GM23338 (cell line): ENCODE data around the gene ABCC1. TPM values are rescaled to one million over a fixed set of nuclear protein-coding genes. Genes with fewer than 3 reads are reported as not detected.

Experiments
- ATAC-seq: fragments of 200-7000 bp; cut with Tn5 transposase; 3 replicates; pipeline ENCODE4 v1.9.1; 2020
- DNase-seq: peaks from one replicate; pipeline ENCODE4 v3.0.0-alpha.2; 2015; ENCODE audit warnings: low spot score
- H2AFZ ChIP-seq: fragments of 200-600 bp; sonication (generic); 2 replicates; pipeline ENCODE4 v1.8.0; 2016; ENCODE audit warnings: antibody characterized with exemption, mild to moderate bottlenecking, moderate library complexity
- H3F3A ChIP-seq: fragments of 200-600 bp; sonication (generic); replicated peaks from 2 replicates; pipeline ENCODE4 v1.8.0; 2017; ENCODE audit warnings: antibody characterized with exemption, mixed run types, low read depth
- H3K27ac ChIP-seq: fragments of 200-600 bp; sonication (generic); 2 replicates; pipeline ENCODE4 v1.6.1; 2016; ENCODE audit warnings: low read depth
- H3K27me3 ChIP-seq: fragments of 200-600 bp; sonication (generic); 2 replicates; pipeline ENCODE4 v1.8.0; 2016; ENCODE audit warnings: mild to moderate bottlenecking, mixed run types, moderate library complexity; ENCODE audit not compliant: insufficient read depth
- H3K36me3 ChIP-seq: fragments of 200-600 bp; sonication (generic); 2 replicates; pipeline ENCODE4 v1.8.0; 2016; ENCODE audit warnings: mild to moderate bottlenecking; ENCODE audit not compliant: insufficient read depth
- H3K4me1 ChIP-seq: fragments of 200-600 bp; sonication (generic); 2 replicates; pipeline ENCODE4 v1.8.0; 2016; ENCODE audit warnings: mild to moderate bottlenecking, moderate library complexity; ENCODE audit not compliant: insufficient read depth
- H3K4me2 ChIP-seq: fragments of 200-600 bp; sonication (generic); 2 replicates; pipeline ENCODE4 v1.7.1; 2017; ENCODE audit warnings: mixed run types
- H3K4me3 ChIP-seq: fragments of 200-600 bp; sonication (generic); 2 replicates; pipeline ENCODE4 v1.6.1; 2016; ENCODE audit warnings: mixed run types
- H3K79me2 ChIP-seq: fragments of 200-600 bp; sonication (generic); replicated peaks from 2 replicates; pipeline ENCODE4 v1.8.0; 2017; ENCODE audit warnings: mild to moderate bottlenecking; ENCODE audit not compliant: insufficient read depth
- H3K9me2 ChIP-seq: fragments of 200-600 bp; sonication (generic); 2 replicates; pipeline ENCODE4 v1.8.0; 2017; ENCODE audit not compliant: insufficient read depth
- H4K20me1 ChIP-seq: fragments of 200-600 bp; sonication (generic); replicated peaks from 2 replicates; pipeline ENCODE4 v1.8.0; 2017; ENCODE audit warnings: mild to moderate bottlenecking; ENCODE audit not compliant: insufficient read depth
- H3K27ac Mint-ChIP-seq: 2 replicates; pipeline ENCODE4 v1.8.0; 2020; ENCODE audit warnings: inconsistent platforms, mild to moderate bottlenecking, moderate library complexity, mixed read lengths
- H3K27me3 Mint-ChIP-seq: 3 replicates; pipeline ENCODE4 v1.8.0; 2022; ENCODE audit warnings: low read depth, mild to moderate bottlenecking, moderate library complexity, mixed read lengths, inconsistent platforms; ENCODE audit not compliant: insufficient read depth, poor library complexity
- H3K36me3 Mint-ChIP-seq: 3 replicates; pipeline ENCODE4 v1.8.0; 2021; ENCODE audit warnings: low read depth, mild to moderate bottlenecking, inconsistent platforms, moderate library complexity, mixed read lengths
- H3K4me1 Mint-ChIP-seq: 3 replicates; pipeline ENCODE4 v1.8.0; 2020; ENCODE audit warnings: mild to moderate bottlenecking, inconsistent platforms, mixed read lengths
- H3K4me3 Mint-ChIP-seq: 3 replicates; pipeline ENCODE4 v1.8.0; 2021; ENCODE audit warnings: moderate library complexity, mild to moderate bottlenecking, inconsistent platforms, mixed read lengths
- H3K9me3 Mint-ChIP-seq: 3 replicates; pipeline ENCODE4 v1.8.0; 2020; ENCODE audit warnings: moderate library complexity, mild to moderate bottlenecking, inconsistent platforms, mixed read lengths
- CREB1 ChIP-seq: fragments of 250-450 bp; sonication (Bioruptor Pico); IDR thresholded peaks from 2 replicates; pipeline ENCODE4 v1.5.0; 2020; ENCODE audit warnings: low read depth, mild to moderate bottlenecking, moderate library complexity
- EZH2 ChIP-seq: fragments of 200-600 bp; sonication (generic); IDR thresholded peaks from one replicate; pipeline ENCODE4 v1.8.0; 2017; ENCODE audit warnings: antibody characterized with exemption, mild to moderate bottlenecking, low read depth; ENCODE audit not compliant: unreplicated experiment
- EZH2phosphoT487 ChIP-seq: fragments of 200-600 bp; sonication (generic); IDR thresholded peaks from one replicate; pipeline ENCODE4 v1.8.1; 2018; ENCODE audit warnings: antibody characterized with exemption; ENCODE audit not compliant: unreplicated experiment
- JUNB ChIP-seq: IDR thresholded peaks from one replicate; pipeline ENCODE4 v1.6.1; 2016; ENCODE audit warnings: antibody characterized with exemption; ENCODE audit not compliant: unreplicated experiment
- NANOG ChIP-seq: IDR thresholded peaks from 2 replicates; pipeline ENCODE4 v1.6.1; 2016; ENCODE audit warnings: antibody characterized with exemption, borderline replicate concordance
- POLR2AphosphoS5 ChIP-seq: IDR thresholded peaks from 2 replicates; pipeline ENCODE4 v1.6.1; 2016; ENCODE audit warnings: antibody characterized with exemption, low read depth
- STAT1 ChIP-seq: IDR thresholded peaks from one replicate; pipeline ENCODE4 v1.6.1; 2016; ENCODE audit warnings: antibody characterized with exemption; ENCODE audit not compliant: unreplicated experiment
- ZNF114 ChIP-seq: fragments of 250-450 bp; sonication (Bioruptor Pico); IDR thresholded peaks from 2 replicates; pipeline ENCODE4 v1.5.0; 2020; ENCODE audit warnings: mild to moderate bottlenecking, moderate library complexity
- ZNF331 ChIP-seq: fragments of 250-450 bp; sonication (Bioruptor Pico); IDR thresholded peaks from 2 replicates; pipeline ENCODE4 v1.5.0; 2020; ENCODE audit warnings: low read depth, mild to moderate bottlenecking, moderate library complexity
- polyA plus RNA-seq: library from polyadenylated mRNA; unstranded; fragments of >200 nt; fragmentation: Nextera tagmentation; extraction: Ambion mirVana; gene quantifications from 2 replicates; pipeline ENCODE4 v1.2.1, GENCODE V29; 2016
- total RNA-seq: library from RNA; depleted of rRNA; stranded (reverse); fragments of >200 nt; shearing (Covaris generic); gene quantifications from 2 replicates; pipeline ENCODE4 v1.2.3, GENCODE V29; 2014
- TF ChIP-seq, protein P1 (sequence below): fragments of 250-450 bp; sonication (Bioruptor Pico); IDR thresholded peaks from 2 replicates; pipeline ENCODE4 v1.5.0; 2020; ENCODE audit warnings: mild to moderate bottlenecking, moderate library complexity
- TF ChIP-seq, protein P2 (sequence below): IDR thresholded peaks from one replicate; pipeline ENCODE4 v1.6.1; 2018; ENCODE audit warnings: antibody characterized with exemption; ENCODE audit not compliant: unreplicated experiment
- TF ChIP-seq, protein P3 (sequence below), 2 experiments: fragments of 200-600 bp in 1 of 2; sonication (generic) in 1 of 2; conservative IDR thresholded peaks; 2 replicates each; pipeline versions ENCODE4 v1.5.1 to v1.6.1; 2016 to 2017; ENCODE audit warnings: antibody characterized with exemption in 2 of 2, low read depth in 2 of 2, mild to moderate bottlenecking in 2 of 2, moderate library complexity in 1 of 2
- TF ChIP-seq, protein P4 (sequence below): IDR thresholded peaks from 2 replicates; pipeline ENCODE4 v1.6.1; 2016; ENCODE audit warnings: antibody characterized with exemption

Gene ABCC1
- total and polyA plus RNA-seq, 2 experiments from 2014 or later, result 11.0 to 46.6 TPM

DNA sequence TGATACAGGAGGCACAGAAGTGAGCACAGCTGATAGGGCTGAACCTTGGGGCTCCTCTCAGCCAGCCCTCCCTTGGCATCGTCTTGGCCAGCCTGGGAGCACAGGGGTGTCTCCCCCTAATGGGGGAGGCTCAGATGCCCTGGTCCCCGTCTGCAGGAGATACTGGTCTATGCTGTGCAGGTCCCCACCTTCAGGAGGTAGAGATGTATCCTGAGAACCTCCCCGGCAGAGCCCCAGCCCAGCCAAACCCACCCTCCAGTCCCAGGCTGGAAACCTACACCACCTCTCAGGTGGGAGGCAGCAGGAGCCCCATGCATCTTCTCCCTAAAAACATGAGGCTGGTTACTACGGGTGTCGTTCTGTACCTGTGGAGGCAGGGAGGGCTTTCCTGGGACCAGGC lies 235.2 kb downstream of the ABCC1 start (continued):
- TF ChIP-seq, protein P1, sequence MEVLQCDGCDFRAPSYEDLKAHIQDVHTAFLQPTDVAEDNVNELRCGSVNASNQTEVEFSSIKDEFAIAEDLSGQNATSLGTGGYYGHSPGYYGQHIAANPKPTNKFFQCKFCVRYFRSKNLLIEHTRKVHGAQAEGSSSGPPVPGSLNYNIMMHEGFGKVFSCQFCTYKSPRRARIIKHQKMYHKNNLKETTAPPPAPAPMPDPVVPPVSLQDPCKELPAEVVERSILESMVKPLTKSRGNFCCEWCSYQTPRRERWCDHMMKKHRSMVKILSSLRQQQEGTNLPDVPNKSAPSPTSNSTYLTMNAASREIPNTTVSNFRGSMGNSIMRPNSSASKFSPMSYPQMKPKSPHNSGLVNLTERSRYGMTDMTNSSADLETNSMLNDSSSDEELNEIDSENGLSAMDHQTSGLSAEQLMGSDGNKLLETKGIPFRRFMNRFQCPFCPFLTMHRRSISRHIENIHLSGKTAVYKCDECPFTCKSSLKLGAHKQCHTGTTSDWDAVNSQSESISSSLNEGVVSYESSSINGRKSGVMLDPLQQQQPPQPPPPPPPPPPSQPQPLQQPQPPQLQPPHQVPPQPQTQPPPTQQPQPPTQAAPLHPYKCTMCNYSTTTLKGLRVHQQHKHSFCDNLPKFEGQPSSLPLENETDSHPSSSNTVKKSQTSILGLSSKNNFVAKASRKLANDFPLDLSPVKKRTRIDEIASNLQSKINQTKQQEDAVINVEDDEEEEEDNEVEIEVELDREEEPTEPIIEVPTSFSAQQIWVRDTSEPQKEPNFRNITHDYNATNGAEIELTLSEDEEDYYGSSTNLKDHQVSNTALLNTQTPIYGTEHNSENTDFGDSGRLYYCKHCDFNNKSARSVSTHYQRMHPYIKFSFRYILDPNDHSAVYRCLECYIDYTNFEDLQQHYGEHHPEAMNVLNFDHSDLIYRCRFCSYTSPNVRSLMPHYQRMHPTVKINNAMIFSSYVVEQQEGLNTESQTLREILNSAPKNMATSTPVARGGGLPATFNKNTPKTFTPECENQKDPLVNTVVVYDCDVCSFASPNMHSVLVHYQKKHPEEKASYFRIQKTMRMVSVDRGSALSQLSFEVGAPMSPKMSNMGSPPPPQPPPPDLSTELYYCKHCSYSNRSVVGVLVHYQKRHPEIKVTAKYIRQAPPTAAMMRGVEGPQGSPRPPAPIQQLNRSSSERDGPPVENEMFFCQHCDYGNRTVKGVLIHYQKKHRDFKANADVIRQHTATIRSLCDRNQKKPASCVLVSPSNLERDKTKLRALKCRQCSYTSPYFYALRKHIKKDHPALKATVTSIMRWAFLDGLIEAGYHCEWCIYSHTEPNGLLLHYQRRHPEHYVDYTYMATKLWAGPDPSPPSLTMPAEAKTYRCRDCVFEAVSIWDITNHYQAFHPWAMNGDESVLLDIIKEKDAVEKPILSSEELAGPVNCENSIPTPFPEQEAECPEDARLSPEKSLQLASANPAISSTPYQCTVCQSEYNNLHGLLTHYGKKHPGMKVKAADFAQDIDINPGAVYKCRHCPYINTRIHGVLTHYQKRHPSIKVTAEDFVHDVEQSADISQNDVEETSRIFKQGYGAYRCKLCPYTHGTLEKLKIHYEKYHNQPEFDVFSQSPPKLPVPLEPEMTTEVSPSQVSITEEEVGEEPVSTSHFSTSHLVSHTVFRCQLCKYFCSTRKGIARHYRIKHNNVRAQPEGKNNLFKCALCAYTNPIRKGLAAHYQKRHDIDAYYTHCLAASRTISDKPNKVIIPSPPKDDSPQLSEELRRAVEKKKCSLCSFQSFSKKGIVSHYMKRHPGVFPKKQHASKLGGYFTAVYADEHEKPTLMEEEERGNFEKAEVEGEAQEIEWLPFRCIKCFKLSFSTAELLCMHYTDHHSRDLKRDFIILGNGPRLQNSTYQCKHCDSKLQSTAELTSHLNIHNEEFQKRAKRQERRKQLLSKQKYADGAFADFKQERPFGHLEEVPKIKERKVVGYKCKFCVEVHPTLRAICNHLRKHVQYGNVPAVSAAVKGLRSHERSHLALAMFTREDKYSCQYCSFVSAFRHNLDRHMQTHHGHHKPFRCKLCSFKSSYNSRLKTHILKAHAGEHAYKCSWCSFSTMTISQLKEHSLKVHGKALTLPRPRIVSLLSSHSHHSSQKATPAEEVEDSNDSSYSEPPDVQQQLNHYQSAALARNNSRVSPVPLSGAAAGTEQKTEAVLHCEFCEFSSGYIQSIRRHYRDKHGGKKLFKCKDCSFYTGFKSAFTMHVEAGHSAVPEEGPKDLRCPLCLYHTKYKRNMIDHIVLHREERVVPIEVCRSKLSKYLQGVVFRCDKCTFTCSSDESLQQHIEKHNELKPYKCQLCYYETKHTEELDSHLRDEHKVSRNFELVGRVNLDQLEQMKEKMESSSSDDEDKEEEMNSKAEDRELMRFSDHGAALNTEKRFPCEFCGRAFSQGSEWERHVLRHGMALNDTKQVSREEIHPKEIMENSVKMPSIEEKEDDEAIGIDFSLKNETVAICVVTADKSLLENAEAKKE (CRISPR knock-in tag), result no peak
- TF ChIP-seq EZH2, result no peak
- no peak for TF ChIP-seq ZNF331 (CRISPR knock-in tag)

DNA sequence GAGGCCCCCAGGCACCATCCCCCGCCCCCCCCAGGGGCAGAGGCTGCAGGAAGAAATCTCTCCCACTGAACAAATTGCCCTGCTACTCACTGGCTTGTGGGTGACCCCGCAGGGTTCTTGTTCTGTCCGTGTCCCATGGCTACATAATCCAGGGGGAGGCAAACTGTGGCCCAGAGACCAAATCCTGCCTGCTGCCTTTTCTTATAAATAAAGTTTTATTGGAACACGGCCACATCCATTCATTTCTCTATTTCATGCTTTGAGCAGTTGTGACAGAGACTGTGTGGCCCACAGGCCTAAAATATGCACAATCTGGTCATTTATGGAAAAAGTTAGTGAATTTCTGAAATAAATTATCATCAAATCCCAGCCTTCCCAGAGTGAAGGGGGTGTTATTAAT lies 235.7 kb downstream of the ABCC1 start:
- Histone ChIP-seq H3K27me3 (no peaks in the 10 kb centered on the region), H4K20me1 (no peaks in the 10 kb centered on the region), H3K36me3 (no peaks in the 10 kb centered on the region), H3F3A (no peaks in the 10 kb centered on the region), H3K9me2 (no peaks in the 10 kb centered on the region), H3K4me3 (no peak overlapping the region), H3K27ac (no peak overlapping the region), H3K4me1 (no peaks in the 10 kb centered on the region), H3K4me2 (no peak overlapping the region), H2AFZ (no peak overlapping the region), H3K79me2 (no peaks in the 10 kb centered on the region)
- no peak overlapping the region for H3K4me3 Mint-ChIP-seq
- H3K27ac Mint-ChIP-seq, result no peak overlapping the region
- H3K36me3 Mint-ChIP-seq, result 0 out of 3 replicates have a peak, but pooled peaks cover 2% of the 10 kb centered on the region
- H3K9me3 Mint-ChIP-seq, result peaks cover 5% of the 10 kb centered on the region
- H3K4me1 Mint-ChIP-seq, result peaks cover 4% of the 10 kb centered on the region
- ATAC-seq, result no peak
- peaks cover 8% of the 10 kb centered on the region for H3K27me3 Mint-ChIP-seq
- DNase-seq, result no peak
- no peak for TF ChIP-seq STAT1
- no peak for TF ChIP-seq EZH2phosphoT487
- TF ChIP-seq, protein P2, sequence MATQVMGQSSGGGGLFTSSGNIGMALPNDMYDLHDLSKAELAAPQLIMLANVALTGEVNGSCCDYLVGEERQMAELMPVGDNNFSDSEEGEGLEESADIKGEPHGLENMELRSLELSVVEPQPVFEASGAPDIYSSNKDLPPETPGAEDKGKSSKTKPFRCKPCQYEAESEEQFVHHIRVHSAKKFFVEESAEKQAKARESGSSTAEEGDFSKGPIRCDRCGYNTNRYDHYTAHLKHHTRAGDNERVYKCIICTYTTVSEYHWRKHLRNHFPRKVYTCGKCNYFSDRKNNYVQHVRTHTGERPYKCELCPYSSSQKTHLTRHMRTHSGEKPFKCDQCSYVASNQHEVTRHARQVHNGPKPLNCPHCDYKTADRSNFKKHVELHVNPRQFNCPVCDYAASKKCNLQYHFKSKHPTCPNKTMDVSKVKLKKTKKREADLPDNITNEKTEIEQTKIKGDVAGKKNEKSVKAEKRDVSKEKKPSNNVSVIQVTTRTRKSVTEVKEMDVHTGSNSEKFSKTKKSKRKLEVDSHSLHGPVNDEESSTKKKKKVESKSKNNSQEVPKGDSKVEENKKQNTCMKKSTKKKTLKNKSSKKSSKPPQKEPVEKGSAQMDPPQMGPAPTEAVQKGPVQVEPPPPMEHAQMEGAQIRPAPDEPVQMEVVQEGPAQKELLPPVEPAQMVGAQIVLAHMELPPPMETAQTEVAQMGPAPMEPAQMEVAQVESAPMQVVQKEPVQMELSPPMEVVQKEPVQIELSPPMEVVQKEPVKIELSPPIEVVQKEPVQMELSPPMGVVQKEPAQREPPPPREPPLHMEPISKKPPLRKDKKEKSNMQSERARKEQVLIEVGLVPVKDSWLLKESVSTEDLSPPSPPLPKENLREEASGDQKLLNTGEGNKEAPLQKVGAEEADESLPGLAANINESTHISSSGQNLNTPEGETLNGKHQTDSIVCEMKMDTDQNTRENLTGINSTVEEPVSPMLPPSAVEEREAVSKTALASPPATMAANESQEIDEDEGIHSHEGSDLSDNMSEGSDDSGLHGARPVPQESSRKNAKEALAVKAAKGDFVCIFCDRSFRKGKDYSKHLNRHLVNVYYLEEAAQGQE, result no peak
- TF ChIP-seq EZH2, result no peak
- no peak for TF ChIP-seq ZNF114 (CRISPR knock-in tag)
- TF ChIP-seq JUNB, result no peak
- no peak for TF ChIP-seq POLR2AphosphoS5
- no peak for TF ChIP-seq CREB1
- TF ChIP-seq, protein P3, sequence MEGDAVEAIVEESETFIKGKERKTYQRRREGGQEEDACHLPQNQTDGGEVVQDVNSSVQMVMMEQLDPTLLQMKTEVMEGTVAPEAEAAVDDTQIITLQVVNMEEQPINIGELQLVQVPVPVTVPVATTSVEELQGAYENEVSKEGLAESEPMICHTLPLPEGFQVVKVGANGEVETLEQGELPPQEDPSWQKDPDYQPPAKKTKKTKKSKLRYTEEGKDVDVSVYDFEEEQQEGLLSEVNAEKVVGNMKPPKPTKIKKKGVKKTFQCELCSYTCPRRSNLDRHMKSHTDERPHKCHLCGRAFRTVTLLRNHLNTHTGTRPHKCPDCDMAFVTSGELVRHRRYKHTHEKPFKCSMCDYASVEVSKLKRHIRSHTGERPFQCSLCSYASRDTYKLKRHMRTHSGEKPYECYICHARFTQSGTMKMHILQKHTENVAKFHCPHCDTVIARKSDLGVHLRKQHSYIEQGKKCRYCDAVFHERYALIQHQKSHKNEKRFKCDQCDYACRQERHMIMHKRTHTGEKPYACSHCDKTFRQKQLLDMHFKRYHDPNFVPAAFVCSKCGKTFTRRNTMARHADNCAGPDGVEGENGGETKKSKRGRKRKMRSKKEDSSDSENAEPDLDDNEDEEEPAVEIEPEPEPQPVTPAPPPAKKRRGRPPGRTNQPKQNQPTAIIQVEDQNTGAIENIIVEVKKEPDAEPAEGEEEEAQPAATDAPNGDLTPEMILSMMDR (conservative IDR thresholded peaks at IDR 0.05; ENCODE audit: low read depth in 2 of 2), result no peak
- TF ChIP-seq NANOG, result no peak
- TF ChIP-seq, protein P4, sequence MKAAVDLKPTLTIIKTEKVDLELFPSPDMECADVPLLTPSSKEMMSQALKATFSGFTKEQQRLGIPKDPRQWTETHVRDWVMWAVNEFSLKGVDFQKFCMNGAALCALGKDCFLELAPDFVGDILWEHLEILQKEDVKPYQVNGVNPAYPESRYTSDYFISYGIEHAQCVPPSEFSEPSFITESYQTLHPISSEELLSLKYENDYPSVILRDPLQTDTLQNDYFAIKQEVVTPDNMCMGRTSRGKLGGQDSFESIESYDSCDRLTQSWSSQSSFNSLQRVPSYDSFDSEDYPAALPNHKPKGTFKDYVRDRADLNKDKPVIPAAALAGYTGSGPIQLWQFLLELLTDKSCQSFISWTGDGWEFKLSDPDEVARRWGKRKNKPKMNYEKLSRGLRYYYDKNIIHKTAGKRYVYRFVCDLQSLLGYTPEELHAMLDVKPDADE, result no peak
- no peak for TF ChIP-seq ZNF331 (CRISPR knock-in tag)
